ENCODE results near the gene ITGB2. TPM values are rescaled to one million over a fixed set of nuclear protein-coding genes. Genes with fewer than 3 reads are reported as not detected.
A peak's percentile ranks its signal among the peaks of the same experiment; 100 is the strongest.

Gene ITGB2
- total and polyA plus RNA-seq, 7 donors, result 2.5 to 11.7 (median 8.3) TPM

- WGBS, 3 donors, result 85 to 88% (median 85%) methylated on average over 17 to 18 of the region's 18 CpGs
- ATAC-seq (no peak), DNase-seq (peak in 1 of 2 donors; percentile 13)
- Histone ChIP-seq H3K4me1 (no peaks in the 10 kb centered on the region), H3K27me3 (ENCODE audit: insufficient read depth in 3 of 3, low read length in 2 of 3) (peaks cover 0 to 16% (median 0%) of the 10 kb centered on the region in 3 donors), H3K27ac (no peak overlapping the region), H3K36me3 (ENCODE audit: insufficient read depth in 1 of 2, low read depth in 1 of 2) (no peaks in the 10 kb centered on the region), H3K9me3 (no peaks in the 10 kb centered on the region), H3K4me3 (no peak overlapping the region)
- intact Hi-C loops (cut with DNase I), result no loop called here
- TF ChIP-seq CTCF (IDR thresholded peaks at IDR 0.05), result no peak
Observed at GRCh38 chr21:44903050-44903685, 17.5 kb downstream of the ITGB2 start.

GRCh38 chr21:44902268-44903049 lies 18.2 kb downstream of the ITGB2 start:
- Histone ChIP-seq H3K4me1 (no peaks in the 10 kb centered on the region), H3K27me3 (ENCODE audit: insufficient read depth in 3 of 3, low read length in 2 of 3) (peaks cover 0 to 17% (median 0%) of the 10 kb centered on the region in 3 donors), H3K4me3 (no peak overlapping the region), H3K27ac (no peak overlapping the region), H3K36me3 (ENCODE audit: insufficient read depth in 1 of 2, low read depth in 1 of 2) (no peaks in the 10 kb centered on the region), H3K9me3 (no peaks in the 10 kb centered on the region)
- 91 to 93% (median 92%) methylated on average over 30 of the region's 30 CpGs for WGBS, 3 donors
- peak in 1 of 2 donors; percentile 2 for DNase-seq
- intact Hi-C loops (cut with DNase I), result no loop called here
- ATAC-seq, result no peak
- TF ChIP-seq CTCF (IDR thresholded peaks at IDR 0.05), result no peak

- intact Hi-C loops (cut with DNase I), result no loop called here
- Histone ChIP-seq H3K27me3 (ENCODE audit: insufficient read depth in 3 of 3, low read length in 2 of 3) (peaks cover 0 to 17% (median 0%) of the 10 kb centered on the region in 3 donors), H3K4me1 (no peaks in the 10 kb centered on the region), H3K27ac (no peak overlapping the region), H3K4me3 (no peak overlapping the region), H3K9me3 (no peaks in the 10 kb centered on the region), H3K36me3 (ENCODE audit: insufficient read depth in 1 of 2, low read depth in 1 of 2) (no peaks in the 10 kb centered on the region)
- DNase-seq (no peak), ATAC-seq (no peak)
- TF ChIP-seq CTCF (IDR thresholded peaks at IDR 0.05), result no peak
- 82 to 87% (median 85%) methylated on average over 27 of the region's 27 CpGs for WGBS, 3 donors
Observed at GRCh38 chr21:44901391-44902074, 19.2 kb downstream of the ITGB2 start.

DNA sequence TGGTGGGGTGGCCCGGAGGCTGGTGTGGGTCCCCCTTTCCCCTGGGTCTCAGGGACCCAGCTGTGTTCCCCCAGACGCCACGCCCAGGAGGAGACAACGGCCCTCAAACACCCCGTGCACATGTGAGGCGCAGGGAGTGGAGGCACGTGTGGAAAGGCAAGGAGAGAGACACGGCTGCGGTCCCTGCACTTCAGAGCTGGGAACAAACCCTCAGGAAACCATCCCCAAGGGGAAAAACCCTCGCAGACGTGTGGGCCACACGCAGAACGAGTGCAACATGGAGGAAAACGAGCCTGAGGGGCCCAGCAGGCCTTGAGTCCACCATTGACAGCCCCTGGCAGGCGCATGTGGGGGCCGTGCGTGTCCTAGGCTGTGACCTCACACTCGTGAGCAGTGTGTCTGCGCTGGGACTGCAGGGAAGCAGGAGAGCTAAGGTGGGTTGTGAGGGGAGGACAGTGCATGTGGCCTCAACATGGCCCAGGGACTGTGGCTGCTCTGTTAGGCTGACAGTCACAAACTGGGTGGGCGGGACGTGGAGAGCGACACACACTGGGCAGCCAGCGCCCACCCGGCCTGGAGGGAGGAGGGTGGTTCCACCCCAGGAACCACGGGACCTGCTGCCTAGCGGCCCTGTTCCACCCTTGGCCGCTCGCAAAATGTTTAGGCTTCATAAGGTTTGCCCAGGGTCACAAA lies 20.0 kb downstream of the ITGB2 start:
- H3K36me3 ChIP-seq (ENCODE audit: insufficient read depth in 1 of 2, low read depth in 1 of 2), result no peaks in the 10 kb centered on the region
- no peak overlapping the region for H3K27ac ChIP-seq
- ATAC-seq (no peak), DNase-seq (peak in 1 of 2 donors; percentile 10)
- TF ChIP-seq CTCF (IDR thresholded peaks at IDR 0.05), result no peak
- no peak overlapping the region for H3K4me3 ChIP-seq
- WGBS, 3 donors, result 85 to 87% (median 85%) methylated on average over 25 to 28 of the region's 28 CpGs
- no peaks in the 10 kb centered on the region for H3K4me1 ChIP-seq
- no peaks in the 10 kb centered on the region for H3K9me3 ChIP-seq
- peaks cover 0 to 17% (median 0%) of the 10 kb centered on the region in 3 donors for H3K27me3 ChIP-seq (ENCODE audit: insufficient read depth in 3 of 3, low read length in 2 of 3)
- intact Hi-C loops (cut with DNase I), result no loop called here
